Testis (tissue), 2 donors: ENCODE results near the gene TBXA2R.

Experiments used
- POLR2A ChIP-seq: fragments of 450-650 bp; IDR thresholded peaks from one replicate; pipeline ENCODE4 v1.6.1; 2017; ENCODE audit warnings: antibody characterized with exemption, mild to moderate bottlenecking, moderate library complexity
- TF ChIP-seq, protein P1 (sequence below), 3 experiments: fragments of 450-650 bp in 2 of 3; fragments of 200-600 bp in 1 of 3; sonication (generic) in 1 of 3; IDR thresholded peaks; one replicate each; pipeline ENCODE4 v1.5.1; 2016 to 2019; ENCODE audit warnings: antibody characterized with exemption in 3 of 3, mild to moderate bottlenecking in 2 of 3, moderate library complexity in 1 of 3

DNA sequence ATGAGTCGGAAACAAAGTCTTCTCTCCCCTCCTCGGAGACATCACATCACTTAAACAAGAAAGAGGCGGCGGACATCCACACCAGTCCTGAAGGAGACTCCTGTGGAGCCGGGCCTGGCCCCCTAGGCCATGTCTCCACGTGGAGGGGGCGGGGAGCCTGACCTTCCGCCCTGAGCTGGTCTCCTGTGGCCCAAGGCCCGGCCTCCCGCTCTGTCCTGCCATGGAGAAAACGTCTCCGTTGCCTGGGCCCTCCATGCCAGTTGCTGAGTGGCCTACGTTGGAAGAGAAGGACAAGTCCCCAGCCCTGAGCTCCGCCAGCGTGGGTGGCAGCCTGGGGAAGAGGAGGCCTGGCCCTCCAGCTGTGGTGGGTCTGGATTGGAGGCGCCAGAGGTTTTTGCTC, 25.4 kb upstream of the TBXA2R start:
- TF ChIP-seq POLR2A = no peak
- TF ChIP-seq, protein P1, sequence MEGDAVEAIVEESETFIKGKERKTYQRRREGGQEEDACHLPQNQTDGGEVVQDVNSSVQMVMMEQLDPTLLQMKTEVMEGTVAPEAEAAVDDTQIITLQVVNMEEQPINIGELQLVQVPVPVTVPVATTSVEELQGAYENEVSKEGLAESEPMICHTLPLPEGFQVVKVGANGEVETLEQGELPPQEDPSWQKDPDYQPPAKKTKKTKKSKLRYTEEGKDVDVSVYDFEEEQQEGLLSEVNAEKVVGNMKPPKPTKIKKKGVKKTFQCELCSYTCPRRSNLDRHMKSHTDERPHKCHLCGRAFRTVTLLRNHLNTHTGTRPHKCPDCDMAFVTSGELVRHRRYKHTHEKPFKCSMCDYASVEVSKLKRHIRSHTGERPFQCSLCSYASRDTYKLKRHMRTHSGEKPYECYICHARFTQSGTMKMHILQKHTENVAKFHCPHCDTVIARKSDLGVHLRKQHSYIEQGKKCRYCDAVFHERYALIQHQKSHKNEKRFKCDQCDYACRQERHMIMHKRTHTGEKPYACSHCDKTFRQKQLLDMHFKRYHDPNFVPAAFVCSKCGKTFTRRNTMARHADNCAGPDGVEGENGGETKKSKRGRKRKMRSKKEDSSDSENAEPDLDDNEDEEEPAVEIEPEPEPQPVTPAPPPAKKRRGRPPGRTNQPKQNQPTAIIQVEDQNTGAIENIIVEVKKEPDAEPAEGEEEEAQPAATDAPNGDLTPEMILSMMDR (IDR thresholded peaks at IDR 0.05) = no peak
